IMR-90 (cell line): ENCODE data around the gene PLEKHG4.

Experiments
- CEBPB ChIP-seq: IDR thresholded peaks from 2 replicates; pipeline ENCODE4 v1.6.1; 2012; ENCODE audit warnings: low read depth, low read length, improper control_type of control experiment
- CHD1 ChIP-seq: IDR thresholded peaks from 2 replicates; pipeline ENCODE4 v1.6.1; 2012; ENCODE audit warnings: low read depth, low read length, improper control_type of control experiment
- MAZ ChIP-seq: IDR thresholded peaks from 2 replicates; pipeline ENCODE4 v1.6.1; 2012; ENCODE audit warnings: low read depth, mild to moderate bottlenecking, low read length, improper control_type of control experiment, moderate library complexity, borderline replicate concordance
- POLR2A ChIP-seq: IDR thresholded peaks from 2 replicates; pipeline ENCODE4 v1.6.1; 2012; ENCODE audit warnings: mild to moderate bottlenecking, low read depth, low read length
- RCOR1 ChIP-seq: IDR thresholded peaks from 2 replicates; pipeline ENCODE4 v1.6.1; 2012; ENCODE audit warnings: mild to moderate bottlenecking, low read length, improper control_type of control experiment; ENCODE audit not compliant: insufficient replicate concordance
- SMC3 ChIP-seq: fragments of 150-350 bp; IDR thresholded peaks from 2 replicates; pipeline ENCODE4 v1.6.1; 2016; ENCODE audit warnings: low read depth, mild to moderate bottlenecking, antibody characterized with exemption, low read length, moderate library complexity
- TF ChIP-seq, protein P1 (sequence below): conservative IDR thresholded peaks from 2 replicates; pipeline ENCODE4 v1.5.1; 2012; ENCODE audit warnings: mild to moderate bottlenecking, low read depth, low read length, improper control_type of control experiment
- TF ChIP-seq, protein P2 (sequence below): fragments of 150-350 bp; IDR thresholded peaks from 2 replicates; pipeline ENCODE4 v1.6.1; 2017; ENCODE audit warnings: mild to moderate bottlenecking, antibody characterized with exemption, low read length, low read depth

GRCh38 chr16:67301080-67301782 is 21.9 kb downstream of the PLEKHG4 start:
- no peak for TF ChIP-seq CHD1
- no peak for TF ChIP-seq POLR2A
- TF ChIP-seq, protein P1, sequence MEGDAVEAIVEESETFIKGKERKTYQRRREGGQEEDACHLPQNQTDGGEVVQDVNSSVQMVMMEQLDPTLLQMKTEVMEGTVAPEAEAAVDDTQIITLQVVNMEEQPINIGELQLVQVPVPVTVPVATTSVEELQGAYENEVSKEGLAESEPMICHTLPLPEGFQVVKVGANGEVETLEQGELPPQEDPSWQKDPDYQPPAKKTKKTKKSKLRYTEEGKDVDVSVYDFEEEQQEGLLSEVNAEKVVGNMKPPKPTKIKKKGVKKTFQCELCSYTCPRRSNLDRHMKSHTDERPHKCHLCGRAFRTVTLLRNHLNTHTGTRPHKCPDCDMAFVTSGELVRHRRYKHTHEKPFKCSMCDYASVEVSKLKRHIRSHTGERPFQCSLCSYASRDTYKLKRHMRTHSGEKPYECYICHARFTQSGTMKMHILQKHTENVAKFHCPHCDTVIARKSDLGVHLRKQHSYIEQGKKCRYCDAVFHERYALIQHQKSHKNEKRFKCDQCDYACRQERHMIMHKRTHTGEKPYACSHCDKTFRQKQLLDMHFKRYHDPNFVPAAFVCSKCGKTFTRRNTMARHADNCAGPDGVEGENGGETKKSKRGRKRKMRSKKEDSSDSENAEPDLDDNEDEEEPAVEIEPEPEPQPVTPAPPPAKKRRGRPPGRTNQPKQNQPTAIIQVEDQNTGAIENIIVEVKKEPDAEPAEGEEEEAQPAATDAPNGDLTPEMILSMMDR: no peak
- no peak for TF ChIP-seq MAZ
- TF ChIP-seq, protein P2, sequence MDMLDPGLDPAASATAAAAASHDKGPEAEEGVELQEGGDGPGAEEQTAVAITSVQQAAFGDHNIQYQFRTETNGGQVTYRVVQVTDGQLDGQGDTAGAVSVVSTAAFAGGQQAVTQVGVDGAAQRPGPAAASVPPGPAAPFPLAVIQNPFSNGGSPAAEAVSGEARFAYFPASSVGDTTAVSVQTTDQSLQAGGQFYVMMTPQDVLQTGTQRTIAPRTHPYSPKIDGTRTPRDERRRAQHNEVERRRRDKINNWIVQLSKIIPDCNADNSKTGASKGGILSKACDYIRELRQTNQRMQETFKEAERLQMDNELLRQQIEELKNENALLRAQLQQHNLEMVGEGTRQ: no peak
- no peak for TF ChIP-seq SMC3
- no peak for TF ChIP-seq CEBPB
- TF ChIP-seq RCOR1: no peak
